PC-3 (cell line): ENCODE data around the gene HEXIM1. TPM values are rescaled to one million over a fixed set of nuclear protein-coding genes. Genes with fewer than 3 reads are reported as not detected.

Source experiments
- ATAC-seq: fragments of 200-7000 bp; cut with Tn5 transposase; 2 replicates; pipeline ENCODE4 v1.9.1; 2020; ENCODE audit warnings: mild to moderate bottlenecking, moderate library complexity
- BruUV-seq: library from RNA; stranded (reverse); fragments of 400-500 nt; replicated peaks from 2 replicates; lab custom pipeline; 2021; lab: Mats Ljungman, UMichigan
- CTCF ChIA-PET: fragments of 300-600 bp; sonication (Branson Sonifier 250); formaldehyde crosslinking; loops from one replicate; lab custom pipeline; 2022; ENCODE audit warnings: antibody characterized with exemption; lab: Charles Lee
- POLR2A ChIA-PET: fragments of 300-600 bp; sonication (Branson Sonifier 250); formaldehyde crosslinking; loops from one replicate; lab custom pipeline; 2022; ENCODE audit warnings: antibody characterized with exemption; ENCODE audit not compliant: unreplicated experiment; lab: Charles Lee
- DNase-seq: peaks from one replicate; pipeline ENCODE4 v3.0.0-alpha.2; 2015
- H2AFZ ChIP-seq: fragments of 300-600 bp; sonication (generic); 2 replicates; pipeline ENCODE4 v1.6.0; 2016; ENCODE audit warnings: antibody characterized with exemption, low read length
- H3F3A ChIP-seq: fragments of 300-600 bp; sonication (generic); one replicate; pipeline ENCODE4 v1.6.0; 2017; ENCODE audit warnings: antibody characterized with exemption, low read length, control low read depth, mild to moderate bottlenecking; ENCODE audit not compliant: unreplicated experiment
- H3K27ac ChIP-seq: fragments of 300-600 bp; sonication (generic); 2 replicates; pipeline ENCODE4 v1.5.1; 2016; ENCODE audit warnings: mild to moderate bottlenecking, low read length
- H3K27me3 ChIP-seq: fragments of 300-600 bp; sonication (generic); 2 replicates; pipeline ENCODE4 v1.6.1; 2016; ENCODE audit warnings: low read length, mixed read lengths
- H3K36me3 ChIP-seq: fragments of 300-600 bp; sonication (generic); 2 replicates; pipeline ENCODE4 v1.6.1; 2016; ENCODE audit warnings: low read depth, mixed run types, low read length, mixed read lengths
- H3K4me1 ChIP-seq: fragments of 300-600 bp; sonication (generic); 2 replicates; pipeline ENCODE4 v1.5.1; 2016; ENCODE audit warnings: low read length; ENCODE audit not compliant: insufficient read depth
- H3K4me2 ChIP-seq: fragments of 300-600 bp; sonication (generic); 2 replicates; pipeline ENCODE4 v1.6.0; 2016; ENCODE audit warnings: low read length
- H3K4me3 ChIP-seq: fragments of 300-600 bp; sonication (generic); 2 replicates; pipeline ENCODE4 v1.5.1; 2016; ENCODE audit warnings: mild to moderate bottlenecking, low read length, mixed read lengths
- H3K79me2 ChIP-seq: fragments of 300-600 bp; sonication (generic); 2 replicates; pipeline ENCODE4 v1.6.1; 2017; ENCODE audit warnings: low read length, mixed read lengths
- H3K9ac ChIP-seq: fragments of 300-600 bp; sonication (generic); 2 replicates; pipeline ENCODE4 v1.6.0; 2016; ENCODE audit warnings: mild to moderate bottlenecking, low read length
- H3K9me2 ChIP-seq: fragments of 300-600 bp; sonication (generic); replicated peaks from 2 replicates; pipeline ENCODE4 v1.6.1; 2016; ENCODE audit warnings: mixed run types, low read length, mixed read lengths
- H3K9me3 ChIP-seq: fragments of 300-600 bp; sonication (generic); 2 replicates; pipeline ENCODE4 v1.6.1; 2016; ENCODE audit warnings: low read length, mixed read lengths
- H4K20me1 ChIP-seq: fragments of 300-600 bp; sonication (generic); 2 replicates; pipeline ENCODE4 v1.6.1; 2016; ENCODE audit warnings: low read length, mixed read lengths
- EZH2 ChIP-seq: fragments of 300-600 bp; sonication (generic); IDR thresholded peaks from one replicate; pipeline ENCODE4 v1.6.1; 2017; ENCODE audit warnings: antibody characterized with exemption, mild to moderate bottlenecking, low read length; ENCODE audit not compliant: unreplicated experiment
- EZH2phosphoT487 ChIP-seq: fragments of 300-600 bp; sonication (generic); IDR thresholded peaks from 2 replicates; pipeline ENCODE4 v1.6.1; 2018; ENCODE audit warnings: mild to moderate bottlenecking, antibody characterized with exemption, low read length, borderline replicate concordance
- intact Hi-C: fragments of 100-400 bp; cut with micrococcal nuclease; formaldehyde crosslinking; loops from 2 replicates; pipeline ENCODE4 v1.9.0; 2023
- total RNA-seq: library from RNA; depleted of rRNA; stranded (reverse); fragments of >200 nt; gene quantifications from 2 replicates; pipeline ENCODE4 v1.2.3, GENCODE V29; 2014
- TF ChIP-seq, protein P1 (sequence below): fragments of 300-600 bp; sonication (generic); conservative IDR thresholded peaks from 2 replicates; pipeline ENCODE4 v1.5.1; 2017; ENCODE audit warnings: antibody characterized with exemption, low read depth, mild to moderate bottlenecking, low read length

The HEXIM1 gene
- total RNA-seq, 1 experiment from 2014 or later: 47.3 TPM

DNA sequence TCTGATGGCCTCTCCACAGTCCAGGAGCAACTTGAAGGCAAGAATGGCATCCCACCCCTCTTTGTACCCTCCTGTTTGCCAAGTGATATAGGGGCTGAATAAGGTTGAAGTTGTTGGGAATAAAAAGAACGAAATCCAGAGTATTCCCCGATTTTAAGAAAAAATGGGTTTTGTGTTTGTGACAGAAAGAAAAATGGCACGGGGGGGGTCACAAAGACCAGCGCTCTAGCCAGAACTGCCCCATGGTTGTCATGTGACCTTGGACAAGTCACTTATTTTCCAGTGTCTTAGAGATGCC lies 1.7 kb upstream of the HEXIM1 start:
- ChIA-PET POLR2A (interaction anchor here (0.6 kb wide), 1 partner anchor 26 kb away, joined by 3 read pairs; no protein-coding TSS in a partner anchor), CTCF (interaction anchor here (0.6 to 2.4 kb wide), 2 partner anchors 11 to 179 kb away, joined by 11 to 19 read pairs; partner anchors contain the start of genes ACBD4 and C1QL1)
- Histone ChIP-seq H3K4me2 (peak overlapping the region; percentile 88), H4K20me1 (peaks cover 31% of the 10 kb centered on the region), H3K9me3 (no peaks in the 10 kb centered on the region), H2AFZ (0 out of 2 replicates have a peak overlapping the region, but pooled peaks have one; percentile 92), H3K4me1 (peaks cover 23% of the 10 kb centered on the region), H3K9me2 (no peaks in the 10 kb centered on the region), H3K36me3 (0 out of 2 replicates have a peak, but pooled peaks cover 4% of the 10 kb centered on the region), H3K9ac (peak overlapping the region; percentile 95), H3K27ac (peak overlapping the region; percentile 90; the same call in 1 of the 2 replicates), H3K27me3 (no peaks in the 10 kb centered on the region), H3K4me3 (peak overlapping the region; percentile 76), H3F3A (peaks cover 5% of the 10 kb centered on the region), H3K79me2 (peaks cover 39% of the 10 kb centered on the region)
- BruUV-seq: no TSS peak
- no peak for ATAC-seq
- no peak for DNase-seq
- no peak for TF ChIP-seq EZH2phosphoT487
- no peak for TF ChIP-seq EZH2
- TF ChIP-seq, protein P1, sequence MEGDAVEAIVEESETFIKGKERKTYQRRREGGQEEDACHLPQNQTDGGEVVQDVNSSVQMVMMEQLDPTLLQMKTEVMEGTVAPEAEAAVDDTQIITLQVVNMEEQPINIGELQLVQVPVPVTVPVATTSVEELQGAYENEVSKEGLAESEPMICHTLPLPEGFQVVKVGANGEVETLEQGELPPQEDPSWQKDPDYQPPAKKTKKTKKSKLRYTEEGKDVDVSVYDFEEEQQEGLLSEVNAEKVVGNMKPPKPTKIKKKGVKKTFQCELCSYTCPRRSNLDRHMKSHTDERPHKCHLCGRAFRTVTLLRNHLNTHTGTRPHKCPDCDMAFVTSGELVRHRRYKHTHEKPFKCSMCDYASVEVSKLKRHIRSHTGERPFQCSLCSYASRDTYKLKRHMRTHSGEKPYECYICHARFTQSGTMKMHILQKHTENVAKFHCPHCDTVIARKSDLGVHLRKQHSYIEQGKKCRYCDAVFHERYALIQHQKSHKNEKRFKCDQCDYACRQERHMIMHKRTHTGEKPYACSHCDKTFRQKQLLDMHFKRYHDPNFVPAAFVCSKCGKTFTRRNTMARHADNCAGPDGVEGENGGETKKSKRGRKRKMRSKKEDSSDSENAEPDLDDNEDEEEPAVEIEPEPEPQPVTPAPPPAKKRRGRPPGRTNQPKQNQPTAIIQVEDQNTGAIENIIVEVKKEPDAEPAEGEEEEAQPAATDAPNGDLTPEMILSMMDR: no peak
- intact Hi-C loops: no loop called here

DNA sequence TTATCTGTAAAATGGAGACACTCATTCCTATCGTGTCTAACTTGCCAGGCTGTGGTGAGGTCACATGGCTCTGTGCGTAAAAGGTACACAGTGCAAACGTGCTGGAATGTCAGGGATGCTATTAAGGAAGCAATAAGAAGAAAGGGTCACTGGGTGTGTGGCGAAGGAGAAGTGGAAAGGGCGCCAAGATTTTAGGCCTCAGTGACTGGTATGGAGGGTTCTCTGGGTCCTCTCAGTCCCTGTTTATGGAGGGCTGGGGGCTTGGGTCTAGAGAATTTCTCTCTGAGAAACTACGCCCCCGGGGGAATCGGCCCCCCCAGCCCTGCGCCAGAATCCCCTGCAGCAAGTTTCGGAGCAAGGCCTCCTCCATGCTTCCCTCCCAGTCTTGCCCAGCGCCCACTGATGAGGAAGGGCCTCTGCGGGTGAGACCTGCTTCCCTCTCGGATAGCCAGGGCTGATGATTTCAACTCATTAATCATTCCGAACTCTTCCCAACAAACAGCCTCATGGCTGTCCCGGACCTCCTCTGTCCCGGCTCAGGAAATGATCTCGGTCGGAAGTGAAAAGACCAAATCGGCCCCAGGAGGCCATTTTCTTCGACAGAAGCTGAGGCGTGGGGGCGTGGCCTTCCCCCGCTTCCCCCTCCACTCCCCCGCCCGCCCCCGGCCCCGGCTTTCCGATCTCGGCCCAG lies 1.2 kb upstream of the HEXIM1 start:
- no TSS peak for BruUV-seq
- Histone ChIP-seq H3K4me1 (peaks cover 27% of the 10 kb centered on the region), H3K9ac (peak overlapping the region; percentile 95), H4K20me1 (peaks cover 34% of the 10 kb centered on the region), H3K27me3 (no peaks in the 10 kb centered on the region), H3F3A (peaks cover 8% of the 10 kb centered on the region), H3K9me2 (no peaks in the 10 kb centered on the region), H2AFZ (peak overlapping the region; percentile 92), H3K9me3 (no peaks in the 10 kb centered on the region), H3K27ac (peak overlapping the region; percentile 90), H3K79me2 (peaks cover 44% of the 10 kb centered on the region), H3K4me2 (peak overlapping the region; percentile 88), H3K36me3 (0 out of 2 replicates have a peak, but pooled peaks cover 4% of the 10 kb centered on the region), H3K4me3 (peak overlapping the region; percentile 76)
- CTCF ChIA-PET: interaction anchor here (0.6 to 5.3 kb wide), 4 partner anchors 12 to 51 kb away, joined by 3 to 97 read pairs (median 34); partner anchors contain the start of gene ACBD4
- DNase-seq: no peak
- peak; percentile 1; the same call in 1 of the 2 replicates for ATAC-seq
- POLR2A ChIA-PET: interaction anchor here (0.6 kb wide), 1 partner anchor 127 kb away, joined by 3 read pairs; no protein-coding TSS in a partner anchor
- intact Hi-C loops: loop anchor here (1.0 kb wide), 1 partner anchor 25 kb away; no protein-coding TSS in a partner anchor
- TF ChIP-seq, protein P1: no peak
- TF ChIP-seq EZH2phosphoT487: no peak
- no peak for TF ChIP-seq EZH2
